HG03457 (cell line): Measurements from ENCODE around the gene HLA-F.
A peak's percentile ranks its signal among the peaks of the same experiment; 100 is the strongest.

Experiments used
- ATAC-seq: cut with Tn5 transposase; IDR thresholded peaks from one replicate; pipeline ENCODE4 v1.9.1; 2021; ENCODE audit warnings: moderate number of reproducible peaks; ENCODE audit not compliant: unreplicated experiment

Gene HLA-F

DNA sequence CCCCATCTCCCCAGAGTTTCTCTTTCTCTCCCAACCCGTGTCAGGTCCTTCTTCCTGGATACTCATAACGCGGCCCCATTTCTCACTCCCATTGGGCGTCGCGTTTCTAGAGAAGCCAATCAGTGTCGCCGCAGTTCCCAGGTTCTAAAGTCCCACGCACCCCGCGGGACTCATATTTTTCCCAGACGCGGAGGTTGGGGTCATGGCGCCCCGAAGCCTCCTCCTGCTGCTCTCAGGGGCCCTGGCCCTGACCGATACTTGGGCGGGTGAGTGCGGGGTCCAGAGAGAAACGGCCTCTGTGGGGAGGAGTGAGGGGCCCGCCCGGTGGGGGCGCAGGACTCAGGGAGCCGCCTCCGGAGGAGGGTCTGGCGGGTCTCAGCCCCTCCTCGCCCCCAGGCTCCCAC is at the start of gene HLA-F:
Gene HLA-F, plus strand, starts transcription at position 173 of the 404 bp plus-strand sequence. Its CDS starts 30 bp downstream, at position 203.
- peak; percentile 86 for ATAC-seq

DNA sequence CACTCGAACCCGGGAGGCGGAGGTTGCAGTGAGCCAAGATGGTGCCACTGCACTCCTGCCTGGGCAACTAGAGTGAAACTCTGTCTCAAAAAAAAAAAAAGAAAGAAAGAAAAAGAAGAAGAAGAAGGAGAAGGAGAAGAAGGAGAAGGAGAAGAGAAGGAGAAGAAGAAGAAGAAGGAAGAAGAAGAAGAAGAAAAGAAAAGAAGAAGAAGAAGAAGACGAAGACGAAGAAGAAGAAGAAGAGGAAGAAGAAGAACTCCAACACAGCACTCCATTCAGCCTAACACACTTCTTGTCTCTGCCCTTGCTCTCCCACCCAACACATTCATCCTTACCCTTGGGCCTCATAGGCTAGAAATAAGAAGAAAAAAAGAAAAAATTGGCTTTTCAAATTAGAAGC is 49.2 kb upstream of the HLA-F start:
- ATAC-seq: no peak

DNA sequence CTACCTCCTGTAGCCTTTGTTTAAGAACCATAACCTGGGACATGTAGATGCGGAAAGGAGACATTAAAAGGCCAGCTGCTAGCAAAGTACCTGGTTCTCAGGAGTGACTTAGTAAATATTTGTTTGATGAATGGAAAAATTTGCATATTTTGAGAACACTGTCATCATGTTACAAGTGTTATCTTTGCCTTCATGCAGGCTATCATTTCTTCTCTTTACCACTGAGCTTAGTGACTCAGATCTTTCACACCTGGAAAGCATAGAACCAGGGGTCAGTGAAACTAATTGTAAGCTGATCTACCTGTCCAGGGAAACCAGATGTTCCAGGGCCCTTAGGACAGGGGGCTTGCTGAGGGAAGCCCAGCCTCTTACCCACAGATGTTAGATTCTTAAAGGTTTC is 47.7 kb upstream of the HLA-F start:
- ATAC-seq: no peak

DNA sequence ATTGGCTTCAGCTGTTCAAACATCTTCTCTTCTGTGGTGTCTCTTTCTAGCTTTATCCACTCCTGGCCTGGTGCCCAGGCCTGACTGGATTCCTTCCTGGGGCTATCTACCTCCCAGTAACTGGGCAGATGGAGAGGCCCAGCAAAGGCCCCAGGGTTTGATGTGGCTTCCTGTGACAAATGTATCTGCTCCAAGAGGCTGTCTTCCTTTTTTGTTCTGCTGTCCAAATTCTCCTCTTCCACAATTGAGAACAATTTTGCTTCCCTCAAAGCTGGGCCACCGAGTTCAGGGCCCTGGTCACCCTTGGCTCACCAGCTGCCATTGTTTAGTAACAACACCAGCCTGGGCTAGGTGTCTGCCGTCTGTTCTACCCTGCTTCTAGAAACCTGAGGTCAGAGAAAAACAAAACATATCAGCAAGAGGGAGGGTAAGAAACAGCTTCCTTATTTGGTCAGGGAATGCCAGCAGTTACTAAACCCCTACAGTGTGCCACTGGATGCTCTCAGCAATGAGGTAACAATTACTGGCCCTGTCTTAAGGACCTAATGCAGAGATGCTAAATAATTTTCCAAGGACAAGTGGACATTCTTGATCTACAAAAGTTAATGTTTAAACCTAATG is 46.1 kb upstream of the HLA-F start:
- ATAC-seq: no peak

DNA sequence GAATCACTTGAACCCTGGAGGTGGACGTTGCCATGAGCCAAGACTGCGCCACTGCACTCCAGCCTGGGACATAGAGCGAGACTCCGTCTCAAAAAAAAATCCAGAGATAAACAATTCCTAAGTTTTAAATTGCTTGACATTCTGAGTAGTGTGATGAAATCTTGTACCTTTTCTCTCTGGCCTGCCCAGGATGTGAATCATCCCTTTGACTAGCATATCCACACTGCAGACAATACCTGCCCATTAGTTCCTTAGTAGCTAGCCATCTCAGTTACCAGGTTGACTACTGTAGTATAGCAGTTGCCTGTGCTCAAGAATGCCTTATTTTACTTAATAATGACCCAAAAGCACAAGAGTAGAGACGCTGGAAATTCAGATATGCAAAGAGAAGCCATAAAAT is 45.1 kb upstream of the HLA-F start:
- ATAC-seq: no peak

DNA sequence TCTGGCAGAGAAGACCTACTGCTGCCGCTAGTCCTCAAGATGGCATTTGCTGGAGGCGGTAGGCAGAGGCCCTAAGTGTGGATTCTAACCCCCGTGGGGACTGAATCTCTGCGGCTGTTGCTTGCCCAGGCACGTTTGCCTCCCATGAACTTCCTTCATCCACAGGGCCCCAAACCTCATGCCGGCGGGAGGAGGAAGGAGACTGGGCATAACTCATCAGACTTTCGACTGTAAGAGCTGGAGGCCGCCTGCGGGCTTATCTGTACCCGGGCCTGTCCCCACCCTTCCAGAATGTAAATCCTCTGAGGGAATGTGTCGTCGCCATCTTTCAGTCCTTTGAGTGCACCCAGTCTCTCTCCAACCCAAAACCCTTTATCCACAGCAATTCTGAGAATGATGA is 43.3 kb upstream of the HLA-F start:
- ATAC-seq: no peak

DNA sequence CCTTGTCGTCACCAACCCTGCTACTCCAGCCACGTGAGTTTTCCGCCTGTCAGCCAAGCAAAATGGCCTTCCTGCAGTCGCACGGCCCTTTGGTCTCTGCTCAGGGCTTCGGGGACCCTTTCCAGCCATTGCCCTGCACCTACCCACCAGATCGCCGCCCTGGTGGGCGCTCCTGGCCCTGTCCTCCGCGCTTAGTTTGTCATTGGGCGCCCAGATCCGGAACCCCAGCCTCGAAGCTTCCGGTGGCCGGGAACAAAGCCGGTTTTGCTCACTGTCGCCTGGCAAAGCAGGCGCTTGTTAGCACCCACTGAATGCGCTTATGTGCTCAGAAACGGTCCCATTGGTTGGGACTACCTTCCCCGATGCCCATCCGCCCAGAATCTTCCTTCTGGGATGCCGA is 42.8 kb upstream of the HLA-F start:
- no peak for ATAC-seq

DNA sequence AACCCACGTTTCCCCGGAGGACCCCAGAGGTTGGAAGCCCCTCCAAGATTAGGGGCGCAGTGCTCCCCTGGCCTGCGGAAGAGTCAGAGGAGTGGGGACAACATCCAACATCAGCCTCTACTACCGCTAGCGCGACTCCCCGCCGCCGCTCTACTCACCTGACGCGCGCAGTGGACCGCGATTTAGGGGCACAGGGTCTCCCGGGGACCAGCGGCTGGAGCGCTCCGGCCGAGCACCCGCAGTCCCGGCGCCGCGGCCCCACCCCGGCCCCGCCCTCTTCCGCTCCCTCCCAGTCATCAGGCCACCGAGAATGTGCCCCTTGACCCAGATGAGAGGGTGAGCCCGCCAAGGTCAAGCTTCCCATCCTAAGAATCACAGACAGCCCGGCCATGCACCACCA is 42.3 kb upstream of the HLA-F start, which contains the start of gene ZFP57:
Gene ZFP57, minus strand, starts transcription at position 249 of the 400 bp plus-strand sequence. CDS start 4,149 bp downstream, outside the sequence.
- ATAC-seq: no peak

DNA sequence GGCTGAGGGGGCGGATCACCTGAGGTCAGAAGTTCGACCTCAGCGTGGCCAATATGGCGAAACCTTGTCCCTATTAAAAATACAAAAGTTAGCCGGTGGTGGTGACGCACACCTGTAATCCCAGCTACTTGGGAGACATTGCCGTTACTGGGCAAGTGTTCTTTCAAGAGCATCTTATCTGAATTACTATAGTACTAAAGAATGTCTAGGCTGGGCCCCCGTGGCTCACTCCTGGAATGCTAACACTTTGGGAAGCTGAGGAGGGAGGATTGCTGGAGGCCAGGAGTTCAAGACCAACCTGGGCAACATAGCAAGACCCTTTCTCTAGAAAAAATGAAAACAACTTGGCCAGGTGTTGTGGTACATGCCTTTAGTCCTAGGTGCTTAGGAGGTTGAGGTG is 41.4 kb upstream of the HLA-F start:
- no peak for ATAC-seq

DNA sequence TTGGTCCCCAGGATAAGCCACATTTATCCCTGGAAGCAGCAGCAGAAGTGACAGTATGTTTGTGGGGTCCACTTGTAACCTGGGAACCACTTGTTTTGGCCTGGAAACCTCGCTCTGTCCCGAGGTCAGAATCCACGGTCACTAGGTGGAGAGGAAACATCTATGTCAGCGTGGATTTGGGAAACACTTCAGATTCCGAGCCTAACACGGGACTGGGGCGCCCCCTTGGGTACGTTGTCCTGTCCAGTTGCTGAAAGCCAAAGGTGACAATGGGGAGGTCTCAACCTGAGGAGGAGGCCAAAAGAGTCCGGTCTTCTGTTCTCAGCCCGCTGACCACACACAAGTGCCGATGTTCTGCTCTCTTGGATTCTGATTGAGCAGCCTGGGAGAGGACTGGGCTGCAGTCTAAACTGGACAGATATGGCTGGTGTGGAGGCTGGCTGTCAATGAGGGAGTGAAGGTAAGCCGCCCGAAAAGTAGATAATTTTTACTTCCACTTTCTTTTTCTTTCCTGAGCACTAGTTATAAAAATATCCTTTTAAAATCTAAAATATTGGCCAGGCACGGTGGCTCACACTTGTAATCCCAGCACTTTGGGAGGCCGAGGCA is 37.4 kb upstream of the HLA-F start:
- ATAC-seq: no peak

DNA sequence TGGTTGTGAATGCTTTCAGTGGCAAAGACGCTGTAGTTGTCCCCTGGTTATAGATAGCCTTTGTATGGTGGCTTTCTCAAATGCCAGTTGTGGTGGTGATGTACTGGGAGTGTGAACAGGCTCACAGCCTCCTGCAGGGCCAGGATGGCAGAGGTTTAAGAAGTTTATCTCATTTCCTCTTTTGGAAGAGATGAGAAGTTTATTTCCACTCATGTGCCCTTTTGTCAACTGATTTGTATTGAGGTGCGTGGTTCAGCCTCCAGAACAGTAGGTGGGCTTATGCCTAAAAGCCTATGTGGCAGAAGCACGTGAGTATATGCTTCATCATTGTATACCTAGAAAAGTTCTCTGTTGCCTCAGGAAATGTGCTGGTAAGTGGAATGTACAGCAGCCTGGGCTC is 28.6 kb upstream of the HLA-F start:
- no peak for ATAC-seq

DNA sequence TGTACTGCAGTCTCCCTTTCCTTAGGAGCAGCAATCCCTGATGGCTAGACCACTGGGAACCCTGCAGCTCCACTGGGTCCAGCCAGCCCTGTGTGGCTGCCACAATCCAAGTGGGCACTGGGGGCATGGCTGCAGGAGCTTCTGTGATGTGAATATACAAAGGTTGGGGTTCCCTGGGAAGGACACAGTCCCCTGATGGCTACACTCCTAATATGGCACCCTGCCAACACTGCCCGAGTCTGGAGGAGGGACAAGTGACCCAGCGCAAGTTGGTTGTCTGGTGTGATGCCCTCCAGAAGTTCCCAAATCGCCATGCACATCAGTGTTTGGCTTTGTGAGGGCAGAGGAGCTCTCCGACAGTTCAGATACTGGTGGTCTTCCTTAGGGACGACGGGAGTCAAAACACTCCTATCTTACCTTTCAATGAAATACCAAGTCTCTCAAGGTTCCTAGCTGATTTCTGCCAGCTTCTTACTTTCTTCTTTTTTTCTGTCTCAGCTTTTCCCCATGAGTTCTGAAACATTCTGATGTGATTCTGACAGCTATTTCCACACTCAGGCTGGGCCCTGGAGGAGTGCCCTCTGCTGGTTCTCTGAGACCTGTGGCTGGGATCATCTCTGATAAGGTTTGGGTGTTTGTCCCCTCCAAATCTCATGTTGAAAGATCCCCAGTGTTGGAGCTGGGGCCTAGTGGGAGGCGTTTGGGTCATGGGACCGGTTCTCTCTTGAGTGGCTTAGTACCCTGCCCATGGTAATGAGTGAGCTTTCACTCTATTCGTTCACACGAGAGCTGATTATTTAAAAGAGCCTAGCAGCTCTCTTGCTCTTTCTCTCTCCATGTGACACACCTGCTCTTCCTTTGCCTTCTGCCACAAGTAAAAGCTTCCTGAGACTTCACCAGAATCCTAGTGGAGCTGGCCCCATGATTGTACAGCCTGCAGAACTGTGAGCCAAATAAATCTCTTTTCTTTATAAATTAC is 26.8 kb upstream of the HLA-F start:
- no peak for ATAC-seq

DNA sequence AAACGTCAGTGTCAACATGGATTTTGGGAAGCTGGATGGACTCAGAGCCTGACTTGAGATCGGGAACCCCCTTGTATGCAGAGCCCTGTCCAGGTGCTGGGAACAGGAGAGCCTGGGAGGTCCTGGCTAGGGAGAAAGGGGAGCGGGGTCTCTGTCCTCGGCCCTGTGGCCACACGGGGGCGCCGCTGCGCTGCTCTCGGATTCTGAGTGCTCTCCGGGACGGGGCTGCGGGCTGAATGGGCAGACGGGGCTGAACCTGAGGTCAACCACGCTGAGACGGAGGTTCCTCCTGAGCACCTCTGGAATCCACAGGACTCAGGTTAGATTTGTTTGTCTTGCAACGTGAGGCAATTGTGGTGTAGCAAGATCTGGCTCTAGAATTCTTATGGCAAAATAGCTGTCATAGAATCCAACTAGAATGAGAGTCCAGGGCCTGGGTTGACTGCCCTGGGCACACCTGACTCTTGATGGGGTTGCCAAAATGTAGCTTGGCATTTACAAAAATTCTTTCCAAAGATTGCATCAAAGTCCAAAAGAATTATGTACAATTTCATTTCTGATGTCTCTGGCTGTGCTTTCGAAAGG is 20.6 kb upstream of the HLA-F start:
- no peak for ATAC-seq

DNA sequence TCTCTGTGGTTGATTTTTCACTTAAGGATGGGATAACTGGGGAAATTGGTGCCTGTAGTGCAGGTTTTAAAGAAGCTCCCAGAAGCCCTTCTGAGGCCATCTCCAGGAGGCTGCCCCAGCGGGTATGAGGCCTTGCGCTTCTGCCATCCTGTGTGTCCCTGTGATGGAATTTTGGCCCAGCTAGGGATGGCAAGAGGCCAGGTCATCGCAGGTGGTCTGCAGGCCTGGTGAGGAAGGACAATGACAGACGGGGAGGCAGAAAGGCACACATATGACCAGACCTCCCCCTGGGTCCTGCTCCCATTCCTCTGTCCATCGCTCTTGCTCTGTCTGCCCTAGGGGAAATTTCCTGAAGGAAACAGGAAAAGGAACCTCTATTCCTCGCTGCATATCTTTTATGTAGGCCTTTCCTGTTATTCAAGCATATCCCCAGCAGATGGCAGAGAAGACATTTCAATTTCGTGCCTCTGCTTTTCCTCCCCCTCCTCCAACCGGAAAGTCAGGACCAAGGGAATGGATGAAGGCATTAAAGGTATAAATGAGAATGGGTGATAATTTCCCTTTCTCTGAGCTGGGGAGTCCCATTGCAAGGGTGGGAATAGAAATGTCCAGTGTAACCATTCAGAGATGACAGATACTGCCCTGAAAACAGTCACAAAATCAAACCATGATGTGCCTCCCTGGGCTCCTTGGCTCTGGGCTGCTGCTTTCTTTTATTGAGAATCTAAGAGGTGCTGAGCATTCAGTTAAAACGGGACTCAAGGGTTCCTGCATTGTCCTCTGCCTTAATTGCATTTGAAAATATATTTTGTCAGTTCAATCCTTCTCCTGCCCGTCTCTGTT is 17.6 kb upstream of the HLA-F start:
- ATAC-seq: no peak

DNA sequence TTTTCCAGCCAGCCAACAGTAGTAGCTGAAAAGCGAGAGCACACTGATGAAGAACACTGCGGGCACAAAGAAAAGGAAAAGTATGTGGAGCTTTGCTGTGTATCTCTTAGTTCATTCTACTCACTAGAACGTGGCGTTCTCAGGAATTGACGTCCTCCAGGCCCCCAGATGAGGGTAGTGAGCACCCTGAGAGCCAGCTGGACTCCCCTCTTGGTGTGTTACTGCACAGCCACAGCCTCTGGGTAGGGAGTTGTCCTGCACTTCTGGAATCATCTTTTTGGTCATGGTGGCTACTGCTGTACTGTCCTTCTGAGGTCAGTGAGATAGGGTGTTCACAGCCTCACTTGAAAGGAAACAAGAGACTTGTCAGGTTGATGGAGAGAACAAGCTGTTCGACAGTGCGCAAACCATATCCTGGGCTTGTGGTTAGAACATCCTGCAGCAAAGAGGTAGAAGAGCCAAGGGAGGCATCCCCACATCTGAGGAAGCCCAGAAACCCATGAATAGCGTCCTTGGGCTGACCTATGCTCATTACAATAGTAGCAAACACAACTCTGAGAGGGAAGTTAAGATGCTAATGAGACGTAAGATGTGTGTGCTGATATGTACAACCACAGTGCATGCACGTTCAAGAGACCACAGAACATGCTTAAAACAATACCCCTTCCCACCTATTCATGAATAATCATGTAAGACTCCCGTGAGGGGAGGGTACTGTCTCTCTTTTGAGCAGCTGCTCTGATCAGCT is 14.6 kb upstream of the HLA-F start:
- no peak for ATAC-seq

DNA sequence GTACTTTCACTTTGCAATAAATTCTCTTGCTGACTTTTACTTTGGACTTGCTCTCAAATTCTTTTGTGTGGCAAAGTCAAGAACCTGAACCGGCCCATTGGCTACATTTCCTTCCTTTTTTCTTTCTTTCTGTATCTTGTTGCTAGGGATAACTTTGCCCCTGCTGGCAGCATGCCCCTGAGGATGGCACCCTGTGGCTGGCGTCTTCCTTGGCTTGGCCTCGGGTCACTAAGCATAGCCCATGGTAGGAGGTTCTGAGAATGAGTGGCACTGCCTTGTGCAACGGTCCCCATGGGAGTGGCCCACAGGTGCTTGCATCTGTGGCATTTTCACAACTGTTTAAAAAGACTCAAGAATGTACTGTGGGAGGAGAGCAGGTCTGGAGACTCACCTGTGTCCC is 14.0 kb upstream of the HLA-F start:
- no peak for ATAC-seq

DNA sequence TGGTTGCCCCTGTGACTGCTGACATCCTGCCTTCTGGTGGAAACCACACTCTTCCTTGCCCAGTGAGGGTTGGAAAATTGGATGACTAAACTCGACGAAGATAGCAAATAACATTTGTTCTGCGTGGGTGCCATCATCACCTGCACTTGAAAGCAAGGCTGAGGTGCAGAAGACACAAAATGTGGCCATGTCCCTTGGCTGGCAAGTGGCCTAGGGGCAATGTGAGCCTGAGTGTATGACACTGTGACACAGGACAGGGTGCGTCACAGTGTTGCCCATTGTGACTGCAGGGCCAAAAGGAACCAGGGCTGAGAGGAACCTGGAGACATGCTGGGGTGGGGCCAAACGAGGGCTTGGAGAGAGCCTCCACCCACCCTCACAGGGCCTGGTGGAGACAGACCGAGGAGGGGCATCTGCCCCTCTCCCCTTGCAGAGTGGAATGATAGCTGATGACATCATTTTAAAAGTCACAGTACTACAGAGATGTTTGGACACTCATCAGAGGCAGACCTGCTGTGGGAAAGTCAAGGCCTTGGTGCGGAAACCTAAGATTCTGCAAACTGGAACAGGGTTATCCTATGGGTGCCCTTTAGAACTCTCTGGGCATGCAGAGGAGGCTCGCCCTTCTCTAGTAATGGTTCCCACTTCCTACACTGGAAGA is 12.8 kb upstream of the HLA-F start:
- no peak for ATAC-seq

DNA sequence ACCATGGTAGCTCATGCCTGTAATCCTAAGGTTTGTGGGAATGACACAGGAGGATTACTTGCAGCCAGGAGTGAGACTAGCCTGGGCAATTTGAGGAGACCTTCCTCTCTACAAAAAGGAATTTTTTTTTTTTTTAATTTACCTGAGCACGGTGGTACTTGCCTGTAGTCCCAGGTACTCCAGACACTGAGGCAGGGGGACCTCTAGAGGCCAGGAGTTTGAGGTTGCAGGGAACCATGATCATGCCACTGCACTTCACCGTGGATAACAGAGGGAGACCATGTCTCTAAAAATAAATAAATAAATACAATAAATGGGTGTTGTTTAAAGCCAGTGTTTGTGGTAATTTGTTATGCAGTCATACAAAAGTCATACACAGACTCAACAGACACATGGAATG is 2.4 kb upstream of the HLA-F start:
- no peak for ATAC-seq
